ENCODE data around the gene GPAT3.
A peak's percentile ranks its signal among the peaks of the same experiment; 100 is the strongest.

The GPAT3 gene

GRCh38 chr4:83535520-83536361, at the start of gene GPAT3:
Gene GPAT3, plus strand, starts transcription at chr4:83536108. Its CDS starts 515 bp downstream, at chr4:83536623.
- peak; percentile 74 for ATAC-seq
- TF ChIP-seq ARNTL (CRISPR knock-in tag; IDR thresholded peaks at IDR 0.05; ENCODE audit: borderline replicate concordance, low read depth) (no peak), TSHZ2 (CRISPR knock-in tag; IDR thresholded peaks at IDR 0.05) (no peak), TCF4 (CRISPR knock-in tag; IDR thresholded peaks at IDR 0.05; ENCODE audit: borderline replicate concordance) (no peak), ISL1 (CRISPR knock-in tag; IDR thresholded peaks at IDR 0.05) (no peak), CSRNP3 (CRISPR knock-in tag; IDR thresholded peaks at IDR 0.05) (no peak), OSR1 (CRISPR knock-in tag; IDR thresholded peaks at IDR 0.05) (no peak)

- TF ChIP-seq PATZ1 (CRISPR knock-in tag; IDR thresholded peaks at IDR 0.05; ENCODE audit: borderline replicate concordance) (no peak), POU6F1 (CRISPR knock-in tag; IDR thresholded peaks at IDR 0.05; ENCODE audit: borderline replicate concordance, low read depth) (no peak), TSHZ2 (CRISPR knock-in tag; IDR thresholded peaks at IDR 0.05) (no peak), CREB5 (CRISPR knock-in tag; IDR thresholded peaks at IDR 0.05; ENCODE audit: low read depth) (no peak), TOX (CRISPR knock-in tag; IDR thresholded peaks at IDR 0.05; ENCODE audit: borderline replicate concordance) (no peak), ZFP3 (CRISPR knock-in tag; IDR thresholded peaks at IDR 0.05) (no peak), RARB (CRISPR knock-in tag; IDR thresholded peaks at IDR 0.05) (no peak), ZNF565 (CRISPR knock-in tag; conservative IDR thresholded peaks at IDR 0.05; ENCODE audit: low read depth) (no peak), GLIS3 (CRISPR knock-in tag; IDR thresholded peaks at IDR 0.05) (no peak), ZNF8 (CRISPR knock-in tag; IDR thresholded peaks at IDR 0.05) (no peak), PPARA (CRISPR knock-in tag; IDR thresholded peaks at IDR 0.05; ENCODE audit: borderline replicate concordance) (no peak), BACH2 (CRISPR knock-in tag; IDR thresholded peaks at IDR 0.05; ENCODE audit: borderline replicate concordance) (no peak), CSDC2 (CRISPR knock-in tag; IDR thresholded peaks at IDR 0.05) (no peak), ZFP30 (CRISPR knock-in tag; IDR thresholded peaks at IDR 0.05) (no peak), SNAI2 (CRISPR knock-in tag; IDR thresholded peaks at IDR 0.05) (no peak), OSR1 (CRISPR knock-in tag; IDR thresholded peaks at IDR 0.05) (no peak), ARNTL (CRISPR knock-in tag; IDR thresholded peaks at IDR 0.05; ENCODE audit: borderline replicate concordance, low read depth) (no peak)
- ATAC-seq = no peak
Observed at GRCh38 chr4:83486457-83487129, 49.3 kb upstream of the GPAT3 start.
